Right forelimb (tissue), 1 donor: ENCODE measurements around the gene SDK1.
"Not testable (repeated sequence)": the region's sequence is repeated elsewhere in the genome, so short reads cannot be mapped to it uniquely, and the experiment has no call there.

Experiments used
- DNase-seq: peaks from one replicate; pipeline ENCODE4 v3.0.0-alpha.2; 2018

SDK1 gene

GRCh38 chr7:3937605-3938004 lies 636.6 kb downstream of the SDK1 start:
- no peak for DNase-seq

- DNase-seq = not testable (repeated sequence)
These were observed 640.7 kb downstream of the SDK1 start for GRCh38 chr7:3941706-3942105.

- DNase-seq = no peak
These were observed 641.2 kb downstream of the SDK1 start for GRCh38 chr7:3942276-3942675.

GRCh38 chr7:3942816-3943745 lies 642.0 kb downstream of the SDK1 start:
- DNase-seq = no peak

GRCh38 chr7:3943779-3944520 lies 642.9 kb downstream of the SDK1 start:
- no peak for DNase-seq

GRCh38 chr7:3949242-3949640 lies 648.2 kb downstream of the SDK1 start:
- no peak for DNase-seq

- no peak for DNase-seq
These were observed 649.2 kb downstream of the SDK1 start for GRCh38 chr7:3950249-3950648.

- no peak for DNase-seq
These were observed 650.4 kb downstream of the SDK1 start for GRCh38 chr7:3951316-3952055.

DNA sequence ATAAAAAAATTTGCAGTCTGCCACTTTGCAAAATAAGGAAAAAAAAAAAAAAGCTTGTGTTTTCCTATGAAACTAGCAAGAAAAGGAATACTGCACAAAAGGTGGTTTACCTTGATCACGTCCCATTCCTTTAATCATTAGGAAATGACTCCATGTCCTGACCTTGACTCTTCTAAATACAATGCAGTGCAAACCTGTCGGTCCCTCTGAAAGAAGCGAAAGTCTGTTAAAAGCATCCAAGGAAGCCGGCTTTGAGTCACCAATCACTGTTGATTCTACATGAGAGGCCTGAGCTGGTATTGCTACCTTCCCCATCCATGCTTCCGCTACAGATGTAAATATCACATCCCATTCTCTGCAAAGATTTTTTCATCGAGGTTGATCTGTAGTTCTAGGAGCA lies 652.1 kb downstream of the SDK1 start:
- DNase-seq = no peak

DNA sequence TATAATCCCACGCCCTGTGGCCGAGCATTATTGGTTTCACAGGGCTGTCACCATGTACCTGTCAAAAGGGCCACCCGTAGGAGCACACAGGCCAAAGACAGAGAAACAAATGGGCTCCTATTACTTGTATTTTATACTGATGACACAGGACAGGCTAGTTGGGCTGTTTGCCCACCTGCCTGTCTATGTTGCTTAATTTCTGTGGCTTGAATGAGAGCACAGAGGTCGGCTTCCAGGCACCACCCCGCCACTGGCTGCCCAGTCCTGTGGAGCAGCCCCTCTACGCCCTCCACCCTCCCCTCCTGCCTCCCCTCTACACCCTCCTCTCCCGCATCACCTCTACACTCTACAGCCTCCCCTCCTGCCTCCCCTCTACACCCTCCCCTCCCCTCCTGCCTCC lies 652.9 kb downstream of the SDK1 start:
- no peak for DNase-seq

DNA sequence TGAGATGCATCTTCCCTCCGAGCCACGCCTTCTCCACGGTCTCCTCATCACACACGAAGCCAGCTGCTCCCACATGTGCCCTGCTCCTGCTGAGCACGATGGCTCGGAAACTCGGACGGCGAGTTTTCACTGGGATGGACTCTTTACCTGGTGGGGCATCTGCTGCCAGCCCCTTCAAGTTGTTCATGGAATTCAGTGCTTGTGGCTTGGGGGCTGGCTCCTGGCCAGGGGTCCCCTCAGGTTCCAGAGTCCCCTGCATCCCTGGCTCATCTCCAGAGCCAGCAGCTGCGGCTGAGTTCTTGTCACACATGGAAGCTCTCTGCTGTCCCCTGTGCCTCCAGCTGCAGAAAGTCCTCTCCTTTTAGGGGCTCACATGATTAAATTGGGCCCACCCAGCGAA lies 654.0 kb downstream of the SDK1 start:
- no peak for DNase-seq

- no peak for DNase-seq
These were observed 655.0 kb downstream of the SDK1 start for GRCh38 chr7:3955751-3956696.

DNA sequence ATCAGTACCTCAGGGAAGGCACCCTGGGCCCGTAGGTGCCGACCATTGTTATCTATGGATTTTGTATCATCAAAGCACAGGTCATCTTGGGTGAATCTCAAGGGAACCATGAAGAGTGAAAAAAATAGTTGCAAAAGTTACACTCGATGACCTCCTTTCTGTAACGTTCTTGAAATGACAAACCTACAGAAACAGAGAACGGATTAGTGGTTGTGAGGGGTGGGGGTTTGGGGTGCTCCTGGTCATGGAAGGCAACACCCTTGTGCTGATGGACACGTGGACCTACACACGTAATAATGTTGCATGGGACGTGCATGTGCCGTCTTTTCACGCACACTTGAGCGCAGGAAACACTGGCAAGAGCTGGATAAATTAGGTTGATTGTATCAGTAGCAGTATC lies 655.9 kb downstream of the SDK1 start:
- DNase-seq = no peak

DNA sequence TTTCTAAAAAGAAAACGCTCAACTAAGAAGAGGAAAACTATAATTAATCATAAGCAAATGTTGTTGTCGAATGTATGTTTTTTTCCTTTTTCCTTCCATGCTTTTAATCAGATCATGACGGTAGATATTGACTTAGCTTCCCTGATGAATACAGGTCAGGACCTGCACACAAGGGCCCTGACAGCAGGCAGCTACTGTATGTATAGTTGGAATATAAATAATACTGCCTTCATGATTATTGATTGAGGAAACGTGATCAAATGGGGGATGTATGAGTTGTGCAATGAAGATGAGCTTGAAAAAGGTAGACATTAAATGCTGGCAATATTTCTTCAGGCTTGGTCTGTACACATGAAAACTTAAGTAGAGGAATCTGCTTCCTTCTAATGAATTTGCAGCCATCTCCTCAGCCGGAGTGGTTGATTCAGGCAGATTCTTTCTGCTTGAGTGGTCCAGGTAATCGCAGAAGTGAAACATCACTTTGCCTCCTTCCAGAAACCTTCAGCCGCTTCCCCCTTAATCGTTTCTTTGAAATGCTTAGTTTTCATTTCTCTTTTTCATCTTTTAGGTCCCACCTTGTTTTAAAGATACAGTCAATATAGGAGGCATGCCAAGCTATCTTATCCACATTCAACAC lies 656.5 kb downstream of the SDK1 start:
- no peak for DNase-seq

- no peak for DNase-seq
These were observed 657.0 kb downstream of the SDK1 start for GRCh38 chr7:3958109-3958483.

GRCh38 chr7:3959364-3959763 lies 658.3 kb downstream of the SDK1 start:
- DNase-seq = no peak

DNA sequence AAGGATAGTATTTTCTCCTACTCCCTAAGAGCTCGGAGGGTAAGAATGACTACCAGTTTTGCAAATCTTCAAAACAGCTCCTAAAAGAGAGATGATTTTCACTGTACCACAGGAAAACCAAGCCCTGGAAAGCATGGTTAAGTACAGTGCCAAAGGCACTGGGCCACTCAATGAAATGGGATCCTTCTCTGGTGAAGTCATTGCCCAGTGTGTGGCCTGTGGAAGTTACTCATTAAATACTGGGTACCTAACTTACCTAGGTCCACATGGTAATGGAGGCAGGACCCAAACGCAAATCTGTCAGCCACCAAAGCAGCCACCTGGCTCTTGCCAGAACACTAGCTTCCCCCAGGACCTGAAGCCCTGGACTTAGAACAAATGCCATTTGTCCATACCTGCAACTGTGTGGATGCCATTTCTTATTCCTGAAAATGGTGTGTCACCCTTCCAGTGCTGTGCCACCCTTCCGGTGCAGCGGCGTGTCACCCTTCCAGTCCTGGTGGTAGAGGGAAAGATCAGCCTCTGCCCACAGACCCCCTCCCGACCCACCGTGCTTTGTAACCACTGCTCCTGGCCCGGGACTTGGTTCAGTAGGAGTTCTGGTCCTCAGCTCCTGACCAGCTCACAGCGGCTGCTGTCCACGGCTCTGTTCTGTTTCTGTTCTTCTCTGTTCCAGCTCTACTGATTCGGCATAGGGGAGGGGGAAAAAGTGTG lies 659.2 kb downstream of the SDK1 start:
- no peak for DNase-seq

DNA sequence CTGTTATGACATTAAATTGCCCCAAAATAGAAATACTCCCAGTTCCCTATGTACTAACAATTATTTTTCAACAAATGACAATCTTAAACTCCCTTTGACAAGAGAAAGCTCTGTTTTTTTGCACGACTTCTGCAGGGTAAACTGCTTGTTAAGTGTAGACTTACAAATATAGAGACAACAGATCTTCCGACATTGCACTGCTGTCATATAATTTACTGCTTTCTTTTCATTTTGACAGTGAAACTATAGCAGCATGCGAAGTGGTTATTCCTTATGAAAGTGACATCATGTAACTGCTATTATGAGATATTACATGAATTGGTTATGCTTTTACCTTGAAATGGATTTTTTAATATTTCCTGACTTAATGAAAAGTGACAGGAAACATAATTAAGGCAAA lies 659.9 kb downstream of the SDK1 start:
- DNase-seq = no peak

DNA sequence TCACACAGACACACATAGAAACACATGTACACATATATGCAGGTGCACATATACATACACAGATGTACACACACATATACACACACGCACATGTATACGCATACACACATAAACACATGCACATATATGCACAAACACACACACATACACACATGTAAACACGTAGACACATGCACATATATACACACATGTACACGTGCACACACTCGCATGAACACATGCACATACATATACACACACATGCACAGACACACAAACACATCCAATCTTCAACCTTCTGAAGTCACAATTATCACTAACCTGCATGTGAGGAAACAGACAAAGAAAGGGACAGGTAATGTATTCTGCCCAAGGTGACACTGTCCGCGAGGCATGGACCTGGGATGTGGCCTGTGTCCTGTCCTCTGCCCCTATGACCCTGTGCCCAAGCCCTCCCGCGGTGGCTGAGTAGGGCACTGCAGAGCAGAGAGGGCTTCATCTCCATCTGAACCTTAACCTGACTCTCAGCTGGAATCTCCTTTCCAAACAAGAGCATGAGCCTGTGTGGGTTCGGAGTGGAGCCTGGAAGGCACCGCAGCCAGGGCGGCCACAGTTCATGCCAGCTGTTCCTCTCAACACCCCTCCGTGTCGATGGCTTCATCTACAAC lies 660.9 kb downstream of the SDK1 start:
- DNase-seq = no peak

DNA sequence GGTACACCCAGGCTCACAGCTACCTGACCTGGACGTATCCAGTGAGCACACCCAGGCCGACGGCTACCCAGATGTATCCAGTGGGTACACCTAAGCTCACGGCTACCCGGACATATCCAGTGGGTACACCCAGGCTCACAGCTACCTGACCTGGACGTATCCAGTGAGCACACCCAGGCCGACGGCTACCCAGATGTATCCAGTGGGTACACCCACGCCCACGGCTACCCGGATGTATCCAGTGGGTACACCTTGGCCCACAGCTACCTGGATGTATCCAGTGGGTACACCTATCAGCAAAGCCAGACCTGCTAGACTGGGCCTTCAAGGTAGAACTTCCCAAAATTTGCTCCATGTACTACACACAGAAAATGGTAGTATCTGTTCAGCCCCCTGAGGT lies 662.7 kb downstream of the SDK1 start:
- DNase-seq = not testable (repeated sequence)
